AG04450 (cell line): Measurements from ENCODE around the gene NUDT13. TPM values are rescaled to one million over a fixed set of nuclear protein-coding genes. Genes with fewer than 3 reads are reported as not detected.

Source experiments
- CTCF ChIA-PET: fragments of 300-600, 350-600 bp; formaldehyde crosslinking; extraction: SDS; loops from one replicate; lab custom pipeline; 2022; ENCODE audit warnings: antibody characterized with exemption, inconsistent platforms; lab: Charles Lee
- POLR2A ChIA-PET: fragments of 350-600 bp; formaldehyde crosslinking; extraction: SDS; loops from one replicate; lab custom pipeline; 2021; ENCODE audit warnings: antibody characterized with exemption, inconsistent platforms; lab: Yijun Ruan, JAX
- DNase-seq: peaks from one replicate; pipeline ENCODE4 v3.0.0-alpha.2; 2011; ENCODE audit warnings: low read depth, low spot score
- H3K27ac ChIP-seq: one replicate; pipeline ENCODE4 v1.5.1; 2012; ENCODE audit warnings: low read depth, low read length, control low read depth
- H3K27me3 ChIP-seq: one replicate; pipeline ENCODE4 v1.6.0; 2012; ENCODE audit warnings: low read length; ENCODE audit not compliant: control insufficient read depth, insufficient read depth
- H3K4me3 ChIP-seq: 2 replicates; pipeline ENCODE4 v1.5.1; 2011; ENCODE audit warnings: mild to moderate bottlenecking, low read depth, low read length, control low read depth
- H3K9me3 ChIP-seq: 2 replicates; pipeline ENCODE4 v1.5.1; 2012; ENCODE audit warnings: low read length; ENCODE audit not compliant: control insufficient read depth, insufficient read depth
- CTCF ChIP-seq: IDR thresholded peaks from 2 replicates; pipeline ENCODE4 v1.5.1; 2011; ENCODE audit warnings: low read depth, low read length, control low read depth, inconsistent platforms
- polyA plus RNA-seq: library from polyadenylated mRNA; depleted of rRNA; stranded (reverse); fragments of >200 nt; gene quantifications from 2 replicates; pipeline ENCODE4 v1.2.3, GENCODE V29; 2011

NUDT13 gene
- polyA plus RNA-seq, 1 experiment: 1.4 TPM

- CTCF ChIA-PET: interaction anchor here (0.5 to 1.5 kb wide), 2 partner anchors 12 to 33 kb away, joined by 4 to 7 read pairs; no protein-coding TSS in a partner anchor
- Histone ChIP-seq H3K4me3 (no peak overlapping the region), H3K27me3 (no peaks in the 10 kb centered on the region), H3K27ac (no peak overlapping the region), H3K9me3 (no peaks in the 10 kb centered on the region)
- POLR2A ChIA-PET: interaction anchor here (0.6 to 0.7 kb wide), 2 partner anchors 12 to 31 kb away, joined by 3 to 4 read pairs; no protein-coding TSS in a partner anchor
- no peak for TF ChIP-seq CTCF
- no peak for DNase-seq
Observed at GRCh38 chr10:73126343-73126742, 16.1 kb downstream of the NUDT13 start.

GRCh38 chr10:73131301-73131700, 21.0 kb downstream of the NUDT13 start:
- Histone ChIP-seq H3K27ac (no peak overlapping the region), H3K4me3 (no peak overlapping the region), H3K9me3 (no peaks in the 10 kb centered on the region), H3K27me3 (no peaks in the 10 kb centered on the region)
- POLR2A ChIA-PET: no interaction called here
- TF ChIP-seq CTCF: no peak
- CTCF ChIA-PET: interaction anchor here (1.0 kb wide), 1 partner anchor 28 kb away, joined by 5 read pairs; no protein-coding TSS in a partner anchor
- no peak for DNase-seq

- no peak for DNase-seq
- TF ChIP-seq CTCF: no peak
- CTCF ChIA-PET: interaction anchor here (1.3 to 1.7 kb wide), 2 partner anchors 27 to 36 kb away, joined by 3 to 20 read pairs; partner anchors contain the start of gene P4HA1
- POLR2A ChIA-PET: no interaction called here
- H3K27me3 ChIP-seq: no peaks in the 10 kb centered on the region
- no peak overlapping the region for H3K4me3 ChIP-seq
- H3K9me3 ChIP-seq: no peaks in the 10 kb centered on the region
- H3K27ac ChIP-seq: no peak overlapping the region
Observed at GRCh38 chr10:73131913-73132686, 21.8 kb downstream of the NUDT13 start.

- H3K27ac ChIP-seq: no peak overlapping the region
- TF ChIP-seq CTCF: no peak
- CTCF ChIA-PET: interaction anchor here (2.6 kb wide), 1 partner anchor 25 kb away, joined by 9 read pairs; no protein-coding TSS in a partner anchor
- POLR2A ChIA-PET: no interaction called here
- H3K27me3 ChIP-seq: no peaks in the 10 kb centered on the region
- H3K9me3 ChIP-seq: no peaks in the 10 kb centered on the region
- DNase-seq: no peak
- H3K4me3 ChIP-seq: no peak overlapping the region
Observed at GRCh38 chr10:73134727-73135126, 24.5 kb downstream of the NUDT13 start.

- Histone ChIP-seq H3K27me3 (no peaks in the 10 kb centered on the region), H3K4me3 (no peak overlapping the region), H3K9me3 (no peaks in the 10 kb centered on the region), H3K27ac (no peak overlapping the region)
- no peak for TF ChIP-seq CTCF
- ChIA-PET POLR2A (no interaction called here), CTCF (interaction anchor here (1.3 kb wide), 1 partner anchor 22 kb away, joined by 8 read pairs; no protein-coding TSS in a partner anchor)
- no peak for DNase-seq
Observed at GRCh38 chr10:73136627-73137026, 26.4 kb downstream of the NUDT13 start.
